NCI-H748 (cell line): ENCODE results near the gene GPRIN3.
A peak's percentile ranks its signal among the peaks of the same experiment; 100 is the strongest.
"Not testable (repeated sequence)": the region's sequence is repeated elsewhere in the genome, so short reads cannot be mapped to it uniquely, and the experiment has no call there.

Experiments
- DNase-seq: peaks from one replicate; lab custom pipeline; 2025; ENCODE audit not compliant: unreplicated experiment; lab: John Stamatoyannopoulos, UW

GPRIN3 gene

GRCh38 chr4:89312066-89312465 lies 4.5 kb upstream of the GPRIN3 start:
- no peak for DNase-seq

DNA sequence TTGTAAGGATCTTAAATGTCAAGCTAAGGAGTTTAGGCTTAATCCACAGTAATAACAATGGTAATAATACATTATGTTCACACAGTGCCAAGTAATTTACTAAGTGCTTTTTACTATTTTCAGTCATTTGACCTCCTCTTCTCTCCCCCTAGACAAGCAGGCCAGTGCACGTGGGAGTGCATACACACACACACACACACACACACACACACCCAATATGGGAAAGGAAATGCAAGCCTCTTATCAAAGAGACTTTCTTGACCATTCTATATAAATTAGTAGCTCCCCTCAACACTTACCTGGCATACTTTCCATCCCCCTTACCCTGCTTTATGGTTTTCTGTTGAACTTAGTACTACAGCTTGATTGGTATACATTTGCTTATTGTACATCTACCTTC lies 3.8 kb upstream of the GPRIN3 start:
- DNase-seq, result no peak

DNA sequence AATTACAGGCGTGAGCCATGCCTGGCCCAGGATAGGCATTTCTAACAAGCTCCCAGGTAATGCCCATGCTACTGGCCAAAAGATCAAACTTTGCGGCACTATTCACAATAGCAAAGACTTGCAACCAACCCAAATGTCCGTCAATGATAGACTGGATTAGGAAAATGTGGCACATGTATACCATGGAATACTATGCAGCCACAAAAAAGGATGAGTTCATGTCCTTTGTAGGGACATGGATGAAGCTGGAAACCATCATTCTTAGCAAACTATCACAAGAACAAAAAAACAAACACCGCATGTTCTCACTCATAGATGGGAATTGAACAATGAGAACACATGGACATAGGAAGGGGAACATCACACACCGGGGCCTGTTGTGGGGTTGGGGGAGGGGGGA lies 1.6 kb upstream of the GPRIN3 start:
- DNase-seq, result not testable (repeated sequence)

DNA sequence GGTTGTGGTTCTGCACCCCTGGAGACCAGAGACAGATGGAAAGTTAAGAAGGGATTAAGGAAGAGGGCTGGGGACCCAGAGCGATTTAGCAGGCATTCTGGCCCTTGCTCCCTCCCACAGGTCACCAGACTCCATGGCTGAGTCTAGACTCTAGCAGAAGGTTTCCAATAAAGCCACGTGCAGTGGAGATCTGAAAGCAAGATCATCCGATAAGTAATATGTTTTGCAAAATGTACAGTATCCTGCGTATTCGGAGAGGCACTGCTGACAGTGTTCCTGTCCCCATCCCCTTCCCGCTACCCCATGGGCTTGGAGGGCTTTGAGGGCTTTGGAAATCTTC lies 531 bp upstream of the GPRIN3 start:
- DNase-seq, result no peak

DNA sequence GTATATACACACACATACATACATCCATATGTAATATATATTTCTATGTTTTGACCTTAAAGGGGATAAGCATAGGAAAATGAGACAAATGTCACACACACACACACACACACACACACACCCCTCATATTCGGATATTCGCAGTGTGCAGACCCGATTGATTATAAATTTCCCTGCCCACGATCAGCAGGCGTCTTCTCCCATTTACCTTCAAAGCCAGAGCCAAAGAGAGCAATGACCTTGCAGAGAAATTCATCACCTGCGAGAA lies 488 bp downstream of the GPRIN3 start:
- no peak for DNase-seq

GRCh38 chr4:89306486-89307177 lies 968 bp downstream of the GPRIN3 start:
- DNase-seq, result peak; percentile 31

- no peak for DNase-seq
Observed at GRCh38 chr4:89305712-89306437, 1.7 kb downstream of the GPRIN3 start.

- no peak for DNase-seq
Observed at GRCh38 chr4:89305028-89305427, 2.6 kb downstream of the GPRIN3 start.

- DNase-seq, result no peak
Observed at GRCh38 chr4:89303814-89304388, 3.7 kb downstream of the GPRIN3 start.

DNA sequence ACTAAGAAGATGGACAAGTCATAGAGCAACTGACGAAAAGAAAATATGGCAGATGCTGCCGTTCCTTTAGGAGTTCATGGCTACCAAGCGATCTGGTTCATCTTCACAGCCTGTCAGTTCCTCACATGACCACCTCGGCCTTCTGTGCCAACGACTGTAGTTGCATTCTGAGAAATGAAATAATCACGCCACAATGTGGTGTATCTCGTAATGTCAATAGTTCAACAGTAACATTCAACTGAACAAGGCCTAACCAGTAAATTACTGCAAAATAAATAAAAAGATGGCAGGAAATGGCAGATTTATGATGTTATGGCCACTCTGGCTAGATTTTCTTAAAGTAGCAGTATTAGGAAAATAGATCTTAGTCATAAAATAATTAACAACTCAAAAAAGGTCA lies 4.4 kb downstream of the GPRIN3 start:
- DNase-seq, result peak; percentile 11

DNA sequence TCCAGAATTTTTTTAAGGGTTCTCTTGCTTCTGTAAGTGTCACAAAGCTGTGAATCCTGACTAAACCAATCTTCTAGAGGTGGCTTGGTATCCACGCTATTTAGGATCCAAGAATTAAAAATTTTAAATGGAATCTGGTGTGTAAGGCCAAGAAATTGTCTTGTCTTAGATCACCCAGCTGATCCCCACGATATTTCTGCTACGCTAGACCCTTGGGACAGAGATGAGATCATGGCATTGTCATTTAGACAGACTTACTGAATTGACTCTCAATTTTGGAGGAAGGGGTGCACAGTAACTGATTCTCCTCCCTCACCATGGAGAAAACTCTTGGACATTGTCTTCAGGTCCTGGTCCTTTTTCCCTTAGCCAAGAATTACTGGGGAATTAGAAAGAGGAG lies 5.7 kb downstream of the GPRIN3 start:
- no peak for DNase-seq

- DNase-seq, result no peak
Observed at GRCh38 chr4:89301003-89301402, 6.6 kb downstream of the GPRIN3 start.

DNA sequence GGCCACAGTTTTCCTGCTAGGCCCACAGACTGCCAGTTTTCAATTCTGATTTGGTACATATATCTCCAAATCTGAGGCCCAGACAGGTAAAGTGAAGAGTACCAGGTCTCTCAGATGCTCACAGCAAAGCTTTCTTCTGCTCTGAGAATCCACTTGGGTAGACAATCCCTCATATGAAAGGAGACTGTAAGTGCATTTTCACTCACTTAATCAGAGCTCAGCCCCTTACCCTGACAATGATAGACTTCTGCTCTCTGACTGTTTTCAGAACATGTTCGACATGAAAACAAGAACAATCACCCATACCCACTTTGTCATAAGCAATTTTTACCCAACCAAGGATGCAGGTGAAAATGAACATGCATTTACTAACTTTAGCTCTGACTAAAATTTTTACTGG lies 7.1 kb downstream of the GPRIN3 start:
- no peak for DNase-seq

- no peak for DNase-seq
Observed at GRCh38 chr4:89300060-89300459, 7.5 kb downstream of the GPRIN3 start.

DNA sequence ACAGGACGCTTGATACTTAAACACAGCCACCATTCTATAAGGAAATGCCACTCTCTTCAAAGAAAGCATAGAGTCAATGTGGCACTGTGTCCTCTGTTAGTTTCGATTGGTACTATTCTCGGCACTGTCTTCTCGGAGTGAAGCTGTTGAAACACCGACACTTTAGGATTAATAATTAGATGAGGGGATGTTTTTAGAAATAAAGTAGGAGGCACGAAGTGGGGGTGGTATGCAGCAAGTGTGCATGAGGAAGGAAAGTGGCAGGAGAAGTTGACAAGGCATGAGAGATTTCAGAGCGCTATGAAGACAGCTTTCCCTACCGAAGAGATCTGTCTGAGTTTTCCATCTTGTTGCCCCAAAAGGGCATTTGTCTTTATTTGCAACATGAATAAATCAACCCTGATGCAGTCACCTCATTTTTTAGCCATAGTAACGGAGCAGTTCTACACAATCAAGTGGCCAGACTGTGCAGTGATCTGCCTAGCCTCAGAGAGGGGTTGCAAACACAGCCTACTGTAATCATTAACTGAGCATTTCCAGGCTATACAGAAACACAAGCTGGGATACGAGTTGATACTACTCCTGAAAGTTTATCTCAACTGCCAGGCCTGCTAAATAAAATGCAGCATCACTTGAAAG lies 8.3 kb downstream of the GPRIN3 start:
- no peak for DNase-seq

DNA sequence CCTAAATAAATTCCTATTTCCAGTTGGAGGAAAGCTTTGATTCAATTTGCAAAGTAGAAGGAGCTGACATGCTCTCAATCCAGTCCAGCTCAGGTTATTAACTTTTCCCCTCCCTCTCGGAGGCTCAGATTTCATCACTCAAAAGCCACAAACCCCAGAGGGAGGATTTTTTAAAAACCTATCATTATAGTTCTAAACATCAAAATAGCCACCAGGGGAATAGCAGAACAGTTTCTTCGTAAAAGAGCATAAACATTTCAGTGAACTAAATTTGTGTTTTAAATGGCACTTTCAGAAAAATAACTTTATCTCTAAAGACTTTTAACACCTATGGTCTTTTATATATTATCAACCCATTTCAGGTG lies 8.8 kb downstream of the GPRIN3 start:
- peak; percentile 26 for DNase-seq

DNA sequence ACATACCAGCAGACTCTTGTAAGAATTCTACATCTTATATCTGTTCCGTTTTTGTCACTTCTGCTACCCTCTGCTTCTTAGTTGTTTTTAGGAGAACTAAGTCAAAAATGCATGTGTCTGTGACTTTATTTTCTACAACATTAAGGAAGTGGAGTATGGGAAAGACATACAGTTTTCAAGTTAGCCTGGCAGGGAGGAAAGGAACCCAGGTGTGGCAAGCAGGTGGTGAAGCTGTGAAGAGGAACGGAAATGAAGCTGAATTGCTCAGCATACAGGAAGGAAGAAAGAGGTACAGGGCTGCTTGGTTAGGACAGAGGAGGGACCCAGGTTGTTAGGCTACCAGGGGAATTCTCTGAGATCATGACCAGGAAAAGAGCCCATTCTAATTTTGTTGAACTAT lies 9.4 kb downstream of the GPRIN3 start:
- no peak for DNase-seq

DNA sequence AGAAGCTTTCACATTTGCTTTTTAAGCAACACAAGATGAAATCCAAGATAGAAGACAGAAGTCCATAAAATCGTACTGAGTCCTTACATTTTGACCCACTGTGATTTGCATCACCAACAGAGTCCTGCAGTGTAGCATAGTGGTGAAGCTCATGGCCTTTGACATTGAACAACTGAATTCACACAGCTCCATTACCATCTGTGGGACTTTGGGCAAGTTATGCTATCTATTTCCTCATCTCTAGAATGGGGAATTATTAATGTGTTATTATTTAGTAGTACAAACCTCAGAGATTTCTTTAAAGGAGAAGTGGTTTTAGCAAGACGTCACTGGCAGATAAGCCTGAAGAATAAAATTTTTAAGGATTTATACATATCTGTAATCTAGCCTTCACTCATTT lies 10.7 kb downstream of the GPRIN3 start:
- DNase-seq, result no peak

DNA sequence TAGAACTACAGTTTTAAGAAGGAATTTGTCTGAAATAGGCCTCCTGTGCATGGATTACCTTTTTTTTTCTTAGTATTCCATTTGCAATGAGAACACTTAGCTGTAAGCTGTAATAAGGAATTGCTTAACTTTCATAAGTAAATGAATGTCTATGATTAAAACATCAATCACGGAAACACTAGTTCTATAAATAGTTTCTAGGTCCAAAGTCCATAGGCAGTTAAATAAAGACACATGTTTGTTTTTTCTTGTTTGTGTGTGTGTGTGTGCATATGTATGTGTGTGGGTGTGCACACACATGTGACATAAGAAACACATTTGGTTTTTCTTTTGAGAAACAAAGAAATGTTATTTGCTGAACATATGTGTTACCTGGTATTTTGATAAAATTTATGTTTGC lies 11.2 kb downstream of the GPRIN3 start:
- DNase-seq, result no peak

DNA sequence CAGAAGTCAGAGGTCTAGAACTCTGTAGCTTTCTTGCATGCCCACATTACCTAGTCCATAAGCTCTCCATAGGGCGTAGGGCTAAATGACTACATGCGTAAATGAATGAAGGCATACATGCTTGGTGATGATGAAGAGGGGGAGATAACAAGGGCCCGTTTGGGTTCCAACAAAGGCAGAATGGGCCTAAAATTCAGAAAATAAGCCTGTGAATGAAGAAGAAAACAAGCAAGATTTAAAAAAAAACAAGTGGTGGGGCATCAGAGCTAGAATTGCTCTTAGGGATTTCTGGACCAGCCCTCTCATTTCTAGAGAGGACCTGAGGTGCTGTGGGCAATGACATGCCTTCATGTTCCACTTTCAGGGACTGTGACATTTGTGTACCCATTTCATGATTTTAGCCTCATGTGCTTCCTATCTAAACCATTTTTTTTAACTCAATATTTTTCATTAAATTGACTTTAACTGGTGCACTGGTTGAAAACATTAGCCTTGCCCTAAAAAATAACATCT lies 12.1 kb downstream of the GPRIN3 start:
- DNase-seq, result no peak

DNA sequence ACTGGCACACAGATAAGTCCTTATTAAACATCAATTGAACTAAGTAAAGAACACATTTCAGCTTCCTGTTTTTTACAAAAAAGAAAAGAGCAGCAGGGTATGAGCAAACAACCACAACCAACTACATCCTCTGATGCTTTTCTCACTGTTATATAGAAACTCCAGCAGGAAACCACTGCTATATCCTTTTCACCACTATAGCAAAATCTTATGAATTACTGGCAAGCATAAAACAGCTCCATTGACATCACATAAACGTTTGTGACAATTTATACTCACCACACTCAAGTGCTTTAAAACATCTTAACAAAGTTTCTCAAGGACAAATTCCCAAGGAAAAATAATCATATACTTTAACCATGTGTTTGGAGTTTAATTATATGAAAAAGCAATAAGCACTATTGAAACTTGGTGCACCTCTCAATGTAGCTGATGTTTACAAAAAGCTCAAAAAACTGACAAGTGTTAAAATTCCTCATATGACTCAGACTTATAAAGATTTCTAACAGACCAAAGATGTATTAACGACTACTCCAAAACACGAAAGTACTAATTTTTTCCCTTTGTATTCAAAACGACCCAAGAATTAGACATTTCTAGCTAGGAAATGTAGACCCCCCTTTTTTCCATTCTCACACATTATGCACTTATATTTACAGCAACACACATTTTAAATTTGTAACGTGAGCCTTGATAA lies 12.9 kb downstream of the GPRIN3 start:
- peak; percentile 49 for DNase-seq

DNA sequence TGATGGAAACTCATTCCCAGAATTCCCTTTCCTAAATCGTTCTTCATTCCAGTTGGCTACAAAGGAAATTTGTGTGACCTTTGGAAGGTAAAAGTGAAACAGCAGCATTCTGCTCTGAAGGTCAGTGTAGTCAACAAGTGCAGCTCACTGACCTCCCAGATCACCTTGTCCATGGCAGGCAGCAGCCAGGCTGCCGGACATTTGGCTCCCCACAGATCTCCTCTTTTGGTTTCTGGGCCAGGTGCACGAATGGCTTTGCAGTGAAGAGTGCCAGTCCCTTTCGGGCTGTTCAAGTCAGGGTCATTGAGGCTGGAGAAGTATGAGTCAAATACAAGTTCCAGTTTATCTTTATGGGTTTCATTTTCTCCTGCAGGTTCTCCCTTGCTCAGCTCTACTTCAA lies 14.3 kb downstream of the GPRIN3 start:
- DNase-seq, result no peak
